Measurements from ENCODE around the gene IL18RAP. TPM values are rescaled to one million over a fixed set of nuclear protein-coding genes. Genes with fewer than 3 reads are reported as not detected.

Gene IL18RAP
- total and polyA plus RNA-seq, 8 donors: 0.50 to 33.3 (median 1.8) TPM; not detected in 1

DNA sequence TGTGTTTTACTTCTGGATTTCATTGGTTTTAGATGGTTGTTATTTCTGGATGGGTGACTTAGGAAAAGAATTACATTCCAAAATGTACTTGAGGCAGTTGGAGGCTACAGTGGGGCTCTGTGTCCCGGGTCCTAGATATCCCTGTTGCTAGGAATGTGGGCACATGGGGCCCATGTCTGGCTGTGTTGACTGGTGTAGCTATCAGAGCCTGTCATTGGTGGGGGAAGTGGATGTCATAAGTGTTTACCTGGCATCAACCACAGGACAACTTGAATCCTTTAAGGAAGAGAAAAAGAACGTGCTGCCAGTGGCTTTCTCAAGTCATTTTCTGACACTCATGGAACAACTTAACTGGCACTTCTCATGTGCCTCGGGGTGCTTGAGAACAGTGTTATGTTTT, 37.0 kb upstream of the IL18RAP start:
- 84 to 87% (median 87%) methylated on average over 3 of the region's 3 CpGs for WGBS, 5 donors
- intact Hi-C loops (cut with DNase I; ENCODE audit: low total_unique reads): no loop called here
- no peak overlapping the region for H3K4me3 ChIP-seq
- TF ChIP-seq, protein P1, sequence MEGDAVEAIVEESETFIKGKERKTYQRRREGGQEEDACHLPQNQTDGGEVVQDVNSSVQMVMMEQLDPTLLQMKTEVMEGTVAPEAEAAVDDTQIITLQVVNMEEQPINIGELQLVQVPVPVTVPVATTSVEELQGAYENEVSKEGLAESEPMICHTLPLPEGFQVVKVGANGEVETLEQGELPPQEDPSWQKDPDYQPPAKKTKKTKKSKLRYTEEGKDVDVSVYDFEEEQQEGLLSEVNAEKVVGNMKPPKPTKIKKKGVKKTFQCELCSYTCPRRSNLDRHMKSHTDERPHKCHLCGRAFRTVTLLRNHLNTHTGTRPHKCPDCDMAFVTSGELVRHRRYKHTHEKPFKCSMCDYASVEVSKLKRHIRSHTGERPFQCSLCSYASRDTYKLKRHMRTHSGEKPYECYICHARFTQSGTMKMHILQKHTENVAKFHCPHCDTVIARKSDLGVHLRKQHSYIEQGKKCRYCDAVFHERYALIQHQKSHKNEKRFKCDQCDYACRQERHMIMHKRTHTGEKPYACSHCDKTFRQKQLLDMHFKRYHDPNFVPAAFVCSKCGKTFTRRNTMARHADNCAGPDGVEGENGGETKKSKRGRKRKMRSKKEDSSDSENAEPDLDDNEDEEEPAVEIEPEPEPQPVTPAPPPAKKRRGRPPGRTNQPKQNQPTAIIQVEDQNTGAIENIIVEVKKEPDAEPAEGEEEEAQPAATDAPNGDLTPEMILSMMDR (IDR thresholded peaks at IDR 0.05): no peak
- TF ChIP-seq EP300 (IDR thresholded peaks at IDR 0.05) (no peak), POLR2A (IDR thresholded peaks at IDR 0.05) (no peak), POLR2AphosphoS5 (IDR thresholded peaks at IDR 0.05) (no peak)
- peaks cover 0 to 19% (median 9%) of the 10 kb centered on the region in 4 donors for H3K9me3 ChIP-seq
- H3K4me1 ChIP-seq: no peaks in the 10 kb centered on the region
- no peaks in the 10 kb centered on the region for H3K27me3 ChIP-seq
- DNase-seq: no peak
- no peak overlapping the region for H3K27ac ChIP-seq
- H3K36me3 ChIP-seq: peaks cover 0 to 27% (median 12%) of the 10 kb centered on the region in 4 donors

DNA sequence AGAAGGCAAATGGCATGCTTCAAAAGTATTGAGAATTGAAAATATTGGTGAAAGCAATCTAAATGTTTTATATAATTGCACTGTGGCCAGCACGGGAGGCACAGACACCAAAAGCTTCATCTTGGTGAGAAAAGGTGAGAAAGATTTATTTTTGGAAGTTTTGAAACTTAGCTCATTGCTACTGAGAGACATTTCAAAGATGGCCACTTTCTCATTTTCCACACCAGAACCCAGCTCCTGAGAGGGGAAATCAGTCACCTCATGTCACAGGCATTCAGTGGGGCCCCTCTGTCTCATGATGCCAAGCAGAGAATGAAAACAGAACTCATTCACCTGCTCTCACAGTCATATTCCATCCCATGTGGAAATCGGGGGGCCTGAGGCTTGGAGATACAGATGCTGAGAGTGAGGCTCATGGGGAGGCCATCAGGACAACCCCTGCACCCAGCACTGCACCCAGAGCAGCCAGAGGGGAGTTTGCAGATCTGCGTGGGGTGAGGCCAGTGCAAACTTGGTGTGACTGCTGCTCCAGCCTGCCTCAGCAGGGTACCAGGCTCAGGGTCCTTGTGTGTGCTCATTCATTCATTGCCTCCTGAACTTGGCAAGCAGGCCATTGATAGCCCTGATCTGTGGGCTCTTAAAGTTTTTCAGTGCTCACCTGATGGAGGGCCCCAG, 36.0 kb upstream of the IL18RAP start:
- DNase-seq: no peak
- Histone ChIP-seq H3K4me3 (no peak overlapping the region), H3K27me3 (no peaks in the 10 kb centered on the region), H3K4me1 (no peaks in the 10 kb centered on the region), H3K27ac (no peak overlapping the region), H3K36me3 (peaks cover 0 to 20% (median 12%) of the 10 kb centered on the region in 4 donors), H3K9me3 (peaks cover 0 to 19% (median 9%) of the 10 kb centered on the region in 4 donors)
- WGBS, 5 donors: 82 to 93% (median 89%) methylated on average over 1 to 3 of the region's 3 CpGs
- intact Hi-C loops (cut with DNase I; ENCODE audit: low total_unique reads): no loop called here
- TF ChIP-seq EP300 (IDR thresholded peaks at IDR 0.05) (no peak), POLR2A (IDR thresholded peaks at IDR 0.05) (no peak), POLR2AphosphoS5 (IDR thresholded peaks at IDR 0.05) (no peak)
- TF ChIP-seq, protein P1 (IDR thresholded peaks at IDR 0.05): no peak

DNA sequence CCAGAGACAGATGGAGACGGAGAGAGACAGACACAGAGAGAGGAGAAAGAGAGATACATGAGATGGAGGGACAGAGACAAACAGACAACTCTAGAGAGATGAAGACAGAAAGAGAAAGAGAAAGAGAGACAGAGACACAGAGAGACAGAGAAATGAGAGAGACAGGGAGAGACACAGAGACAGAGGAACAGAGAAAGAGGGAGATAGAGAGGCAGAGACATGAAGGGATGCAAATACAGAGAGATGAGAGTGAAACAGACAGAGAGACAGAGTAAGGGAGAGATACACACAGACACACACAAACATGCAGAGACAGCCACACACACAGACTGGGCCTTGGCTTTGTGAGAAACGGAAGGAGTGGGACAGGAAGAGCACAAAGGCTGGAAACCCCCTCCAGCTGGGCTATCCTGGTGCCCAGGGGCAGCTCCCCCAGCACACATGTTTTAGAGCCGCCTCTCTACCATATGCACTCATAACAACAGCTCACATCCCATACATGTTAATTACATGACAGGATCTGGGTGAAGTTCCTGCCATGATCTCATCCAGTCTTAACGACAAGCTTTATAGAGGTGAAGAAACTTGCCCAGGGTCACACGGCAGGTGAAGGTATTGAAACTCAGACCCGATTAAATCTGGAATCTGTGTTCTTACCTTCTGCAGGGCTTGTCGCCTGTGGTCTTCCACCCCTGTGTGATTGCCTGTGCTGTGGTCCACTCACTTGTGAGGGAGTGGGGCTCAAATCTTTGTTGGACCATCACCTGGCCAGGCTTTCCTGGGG, 35.0 kb upstream of the IL18RAP start:
- Histone ChIP-seq H3K27me3 (no peaks in the 10 kb centered on the region), H3K9me3 (peaks cover 0 to 17% (median 7%) of the 10 kb centered on the region in 4 donors), H3K4me1 (no peaks in the 10 kb centered on the region), H3K36me3 (peaks cover 0 to 13% (median 12%) of the 10 kb centered on the region in 4 donors), H3K4me3 (no peak overlapping the region), H3K27ac (no peak overlapping the region)
- TF ChIP-seq POLR2AphosphoS5 (IDR thresholded peaks at IDR 0.05) (no peak), EP300 (IDR thresholded peaks at IDR 0.05) (no peak)
- TF ChIP-seq, protein P1 (IDR thresholded peaks at IDR 0.05): no peak
- no peak for DNase-seq
- intact Hi-C loops (cut with DNase I; ENCODE audit: low total_unique reads): no loop called here
- WGBS, 5 donors: 89 to 94% (median 90%) methylated on average over 7 of the region's 7 CpGs

DNA sequence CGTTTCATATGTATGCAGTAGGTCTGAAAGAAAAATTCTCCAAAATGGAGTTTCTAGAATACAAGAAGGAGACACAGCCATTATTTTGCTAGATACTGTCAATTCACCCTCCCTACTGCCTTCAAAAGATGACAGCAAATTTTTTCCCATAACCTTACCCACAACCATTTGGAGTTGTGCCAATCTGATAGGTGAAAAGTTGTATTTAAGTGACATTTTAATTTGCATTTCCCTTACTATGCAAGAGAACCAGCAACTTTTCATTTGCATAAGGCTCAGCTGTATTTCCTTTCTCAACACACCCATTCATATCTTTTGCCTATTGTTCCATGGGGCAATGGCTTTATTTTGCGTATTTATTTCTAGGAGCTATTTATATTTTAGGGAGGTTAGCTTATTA, 31.4 kb upstream of the IL18RAP start:
- H3K27ac ChIP-seq: no peak overlapping the region
- no peaks in the 10 kb centered on the region for H3K4me1 ChIP-seq
- no peaks in the 10 kb centered on the region for H3K9me3 ChIP-seq
- H3K27me3 ChIP-seq: no peaks in the 10 kb centered on the region
- peaks cover 0 to 11% (median 7%) of the 10 kb centered on the region in 4 donors for H3K36me3 ChIP-seq
- H3K4me3 ChIP-seq: no peak overlapping the region
- TF ChIP-seq, protein P1 (IDR thresholded peaks at IDR 0.05): no peak
- WGBS, 5 donors: 59 to 69% (median 63%) methylated on average over 2 of the region's 2 CpGs
- intact Hi-C loops (cut with DNase I; ENCODE audit: low total_unique reads): no loop called here
- no peak for DNase-seq
